ENCODE results near the gene KRT5.

Gene KRT5

DNA sequence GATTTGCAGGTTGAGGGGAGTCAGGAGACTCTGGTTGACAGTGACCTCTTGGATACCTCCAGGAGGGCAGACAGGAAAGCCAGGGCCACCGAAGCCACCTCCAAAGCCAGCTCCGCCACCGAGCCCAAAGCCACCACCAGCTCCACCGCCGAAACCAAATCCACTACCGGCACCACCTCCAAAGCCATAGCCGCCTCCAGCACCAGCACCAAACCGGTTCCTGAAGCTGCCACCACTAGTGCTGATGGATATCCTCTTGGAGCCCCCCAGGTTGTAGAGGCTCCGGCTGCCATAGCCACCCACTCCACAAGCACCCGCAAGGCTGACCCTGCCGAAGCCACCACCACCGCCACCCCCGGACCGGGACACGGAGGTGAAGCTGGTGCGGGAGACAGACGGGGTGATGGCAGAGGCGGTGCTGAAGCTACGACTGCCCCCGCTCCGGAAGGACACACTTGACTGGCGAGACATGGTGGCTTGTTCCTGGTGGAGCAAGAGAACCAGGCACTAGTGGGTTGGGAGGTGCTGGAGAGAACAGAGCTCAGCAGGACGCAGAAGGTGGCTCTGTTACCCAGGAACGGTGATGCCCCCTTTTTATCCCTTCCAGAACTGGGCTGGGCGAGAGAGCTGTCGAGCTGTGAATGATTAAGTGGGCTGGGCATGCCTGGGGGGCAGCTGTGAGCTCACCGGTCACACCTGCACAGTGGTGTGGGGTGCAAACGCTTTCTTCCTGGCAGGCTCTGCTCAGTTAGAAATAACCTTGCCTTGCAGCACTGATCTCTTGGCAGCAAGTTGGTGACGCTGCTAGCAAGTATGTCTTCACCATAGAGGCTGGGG, at the start of gene KRT5:
Gene KRT5 (minus strand): TSS at position 569 of the 837 bp plus-strand sequence. CDS start 98 bp downstream, at position 471.
- DNase-seq (ENCODE audit: low read depth): no peak

DNA sequence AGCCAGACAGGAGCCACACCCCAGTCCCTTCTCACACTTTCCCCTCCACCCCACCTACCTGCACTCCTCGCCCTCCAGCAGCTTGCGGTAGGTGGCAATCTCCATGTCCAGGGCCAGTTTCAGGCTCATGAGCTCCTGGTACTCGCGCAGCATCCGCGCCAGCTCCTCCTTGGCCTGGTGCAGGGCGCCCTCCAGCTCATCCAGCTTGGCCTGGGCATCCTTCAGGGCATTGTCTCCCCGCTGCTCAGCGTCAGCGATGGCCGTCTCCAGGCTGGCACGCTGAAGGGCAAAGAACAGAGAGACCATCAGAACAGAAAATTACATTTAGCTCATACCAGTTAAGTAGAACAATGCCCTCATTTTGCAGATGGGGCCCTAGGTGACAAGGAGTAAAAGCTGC, 47.9 kb upstream of the KRT5 start:
- DNase-seq (ENCODE audit: low read depth): no peak

DNA sequence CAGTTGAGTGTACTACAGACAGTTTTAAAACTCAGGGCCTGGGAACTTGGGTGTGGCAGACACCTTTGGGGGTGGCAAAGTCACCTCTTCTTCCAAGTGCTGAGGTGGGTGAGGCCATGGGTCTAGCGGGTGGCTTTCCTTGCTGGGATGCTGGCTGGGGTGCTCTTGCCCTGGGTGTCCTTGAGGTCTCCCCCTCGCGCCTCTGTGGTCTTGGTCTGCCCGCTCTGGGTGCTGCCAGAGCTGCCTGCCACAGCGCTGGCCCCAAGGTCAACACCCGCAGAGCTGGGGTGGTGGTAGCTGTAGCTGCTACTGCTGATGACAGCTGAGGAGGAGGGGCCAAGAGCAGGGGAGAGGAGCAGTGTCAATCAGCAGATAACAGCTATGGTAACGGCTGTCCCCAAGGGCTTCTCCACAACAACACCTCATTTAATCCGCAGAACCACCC, 46.7 kb upstream of the KRT5 start:
- DNase-seq (ENCODE audit: low read depth): no peak

DNA sequence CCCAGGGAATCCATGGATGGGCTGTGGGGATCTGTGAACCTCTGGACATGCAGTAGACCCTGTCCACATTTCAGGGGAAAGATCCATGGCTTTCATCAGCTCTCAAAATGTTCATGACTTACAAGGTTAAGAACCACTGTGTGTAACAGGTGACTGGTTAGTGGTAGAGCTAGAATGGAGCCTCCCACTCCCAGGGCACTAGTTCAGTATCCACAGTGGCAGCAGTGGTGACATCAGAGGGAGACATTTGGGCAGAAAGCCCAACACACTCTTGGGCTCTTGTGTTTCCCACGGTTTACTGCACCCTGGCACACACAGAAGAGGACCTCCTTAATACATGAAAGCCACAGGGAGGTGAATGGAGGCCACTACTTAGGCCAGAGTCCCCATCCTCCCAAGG, 44.4 kb upstream of the KRT5 start:
- no peak for DNase-seq (ENCODE audit: low read depth)

DNA sequence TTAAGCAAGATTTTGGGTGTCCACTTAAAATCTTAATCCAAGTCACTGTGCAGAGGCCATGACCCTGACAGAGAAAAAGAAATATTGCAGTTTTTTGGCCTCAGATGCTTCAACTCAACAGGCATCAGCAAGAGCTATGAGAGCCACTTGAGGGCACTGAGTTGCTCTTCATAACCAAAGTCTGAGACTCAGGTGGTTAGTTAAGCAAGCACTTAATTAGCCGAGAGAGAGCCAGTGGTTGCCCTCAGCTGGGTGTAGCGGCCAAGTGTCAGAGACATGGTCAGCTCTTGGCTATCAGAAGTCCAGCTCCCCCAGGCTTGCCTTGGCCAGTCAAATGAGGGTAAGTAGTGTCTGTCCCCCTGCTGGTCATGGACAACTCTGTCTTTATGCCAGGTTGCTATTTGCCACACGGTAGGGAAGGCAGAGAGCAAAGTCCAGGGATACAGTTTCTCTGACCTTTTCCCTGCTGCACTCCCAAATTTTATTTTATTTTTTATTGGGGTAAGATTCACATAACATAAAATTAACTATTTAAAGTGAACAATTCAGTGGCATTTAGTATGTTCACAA, 41.8 kb upstream of the KRT5 start:
- peak; percentile 1 for DNase-seq (ENCODE audit: low read depth)

DNA sequence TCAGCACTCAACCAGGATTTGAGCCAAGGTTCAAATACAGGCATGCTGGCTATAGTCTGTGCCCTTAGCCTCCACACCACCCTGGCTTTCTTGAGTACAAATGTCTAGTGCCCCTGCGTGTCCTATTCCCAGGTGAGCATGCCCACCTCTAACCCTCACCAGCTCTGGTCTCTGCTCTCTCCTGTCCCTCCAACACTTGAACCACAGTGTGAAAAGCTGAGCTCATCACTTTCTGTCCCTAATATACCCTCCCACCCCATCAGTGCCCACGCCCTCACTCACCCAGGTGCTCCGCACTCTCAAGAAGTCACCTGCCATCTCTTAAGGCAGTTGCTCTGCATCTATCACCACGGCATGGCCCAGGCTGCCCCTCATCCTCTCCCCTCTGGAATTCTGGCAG, 39.8 kb upstream of the KRT5 start:
- DNase-seq (ENCODE audit: low read depth): no peak

DNA sequence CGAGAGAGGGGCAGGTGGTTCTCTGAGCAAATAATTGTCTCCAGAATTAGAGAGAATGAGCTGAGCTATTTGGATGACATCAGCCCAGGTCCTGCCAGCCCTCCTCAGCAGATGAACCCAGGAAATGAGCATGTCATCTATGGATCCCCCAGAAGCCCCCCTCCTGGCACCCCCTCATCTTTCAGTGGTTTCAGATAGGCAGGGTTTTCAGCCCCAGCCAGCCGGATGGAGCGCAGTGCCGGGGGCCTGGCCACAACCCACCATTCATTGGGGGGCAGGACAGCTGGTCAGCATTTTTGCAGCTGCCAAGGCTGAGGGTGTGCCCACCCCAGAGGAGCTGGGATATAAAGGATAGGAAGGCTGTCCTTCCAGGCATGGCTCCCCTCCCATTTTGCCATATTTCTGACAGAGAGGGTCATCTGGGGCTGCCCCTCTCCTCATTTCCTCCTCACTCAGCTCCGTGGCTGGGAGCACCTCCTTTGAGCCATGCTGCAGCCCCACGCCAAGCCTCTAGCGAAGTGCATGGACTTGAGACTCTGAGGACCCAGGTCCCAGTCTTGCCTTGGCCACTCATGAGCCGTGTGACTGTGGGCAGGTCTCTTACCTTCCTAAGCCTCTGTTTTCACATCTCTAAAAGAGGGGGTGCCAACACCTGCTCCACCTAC, 38.7 kb upstream of the KRT5 start:
- no peak for DNase-seq (ENCODE audit: low read depth)

DNA sequence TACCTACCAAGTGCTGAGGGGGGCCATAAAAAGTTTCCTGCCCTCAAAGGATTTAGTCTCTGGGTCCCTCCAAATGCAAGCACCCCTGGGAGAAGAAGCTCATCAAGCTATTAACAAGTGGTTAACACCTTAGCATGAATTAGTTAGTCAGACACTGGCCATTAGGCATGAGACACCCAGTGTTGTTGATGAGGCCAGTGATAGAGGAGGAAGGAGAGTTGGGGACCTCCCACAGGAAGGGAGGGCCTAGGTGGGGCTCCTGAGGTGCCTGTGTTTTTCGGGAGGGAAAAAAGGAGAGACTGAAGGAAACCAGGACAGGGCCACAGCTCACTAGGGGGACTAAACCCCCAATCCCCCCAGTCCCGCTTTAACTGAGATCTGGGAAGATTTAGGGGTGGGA, 37.3 kb upstream of the KRT5 start:
- no peak for DNase-seq (ENCODE audit: low read depth)

DNA sequence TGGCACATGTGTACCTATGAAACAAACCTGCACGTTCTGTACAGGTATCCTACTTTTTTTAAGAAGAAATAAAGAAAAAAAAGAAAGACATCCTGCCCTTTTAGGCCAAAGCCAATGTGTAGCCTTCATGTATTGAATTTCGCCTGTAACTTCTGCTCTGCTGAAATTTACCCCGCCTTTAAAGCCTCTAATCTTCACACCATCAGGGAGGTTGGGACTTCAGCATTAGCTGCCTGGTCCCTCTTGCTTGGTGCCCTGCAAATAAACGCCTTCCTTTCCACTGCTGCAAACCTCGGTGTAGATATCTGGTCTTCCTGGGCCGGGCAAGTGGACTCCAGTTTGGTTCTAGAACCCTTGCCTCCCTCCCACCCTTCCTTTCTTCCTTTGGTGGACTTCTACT, 35.4 kb upstream of the KRT5 start:
- no peak for DNase-seq (ENCODE audit: low read depth)

DNA sequence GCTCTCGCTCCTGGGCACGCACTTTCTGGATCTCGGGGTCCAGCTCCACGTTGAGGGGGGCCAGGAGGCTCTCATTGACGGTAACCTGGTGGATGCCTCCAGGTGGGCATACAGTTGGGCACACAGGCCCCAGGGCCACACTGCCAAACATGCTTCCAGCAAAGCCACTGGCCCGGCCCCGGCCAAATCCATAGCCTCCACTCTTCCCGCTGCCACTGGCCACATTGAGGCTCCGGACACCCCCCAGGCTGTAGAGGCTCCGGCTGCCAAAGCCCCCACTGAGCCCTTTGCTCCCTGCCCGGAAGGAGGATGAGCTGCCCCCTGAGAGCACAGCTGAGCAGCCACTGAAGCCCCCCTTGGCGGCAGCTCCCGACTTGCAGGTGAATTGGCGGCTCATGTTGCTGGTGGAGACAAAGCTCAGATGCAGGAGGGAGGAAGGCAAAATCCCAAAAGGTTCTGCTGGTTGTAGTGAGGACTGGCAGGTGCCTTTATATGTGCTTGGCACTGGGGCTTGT, 32.5 kb upstream of the KRT5 start, which contains the start of gene KRT71:
Gene KRT71 (minus strand): TSS at position 465 of the 515 bp plus-strand sequence. CDS start 68 bp downstream, at position 397.
- no peak for DNase-seq (ENCODE audit: low read depth)

DNA sequence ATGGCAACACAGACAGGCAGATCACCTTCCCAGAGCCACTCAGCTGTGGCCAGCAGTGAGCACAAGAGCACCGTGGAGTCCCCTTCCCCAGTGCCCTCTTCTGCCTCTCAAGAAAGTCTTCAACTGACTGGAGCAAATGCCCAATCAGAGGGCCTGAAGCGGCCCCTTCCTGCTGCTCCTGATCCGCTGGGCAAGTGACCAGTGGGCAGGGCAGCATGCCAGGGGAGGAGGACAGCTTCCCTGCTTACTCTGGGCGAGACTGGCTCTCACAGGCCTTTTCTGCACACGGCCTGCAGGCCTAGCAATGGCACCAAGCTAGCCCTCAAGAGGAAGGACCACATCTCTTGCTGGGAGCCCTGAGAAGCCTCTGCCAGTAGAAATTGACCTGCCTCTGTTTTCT, 31.9 kb upstream of the KRT5 start:
- no peak for DNase-seq (ENCODE audit: low read depth)

DNA sequence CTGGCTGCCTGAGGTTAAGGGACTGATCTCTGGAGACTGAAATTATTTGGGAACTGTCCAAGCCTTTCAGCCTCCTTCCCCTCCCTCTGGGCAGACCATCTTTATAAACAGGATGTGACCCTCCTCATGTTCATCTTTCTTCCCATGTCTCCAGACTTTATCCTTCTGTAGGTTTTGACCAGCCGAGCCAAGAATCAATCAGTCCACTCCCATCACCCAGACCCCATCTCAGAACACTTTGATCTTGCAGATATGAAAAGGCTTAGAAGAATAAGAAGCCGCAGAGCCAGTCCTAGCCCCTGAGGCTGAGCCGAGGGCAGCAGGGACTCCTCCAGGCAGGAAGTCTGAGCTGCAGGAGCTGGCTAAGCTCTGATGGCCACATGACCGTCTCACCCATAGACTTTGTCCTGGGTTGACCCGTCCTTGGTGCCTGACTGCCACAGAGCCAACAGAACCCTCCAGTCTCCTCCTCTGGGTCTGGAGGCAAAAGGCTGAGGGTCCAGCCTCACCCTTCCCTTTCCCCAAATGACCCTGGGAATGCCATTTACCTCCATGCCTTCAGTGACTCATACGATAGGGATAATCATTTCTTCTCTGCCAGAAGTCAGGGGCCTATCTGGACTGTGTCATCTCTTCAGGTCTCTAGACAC, 31.1 kb upstream of the KRT5 start:
- DNase-seq (ENCODE audit: low read depth): no peak

DNA sequence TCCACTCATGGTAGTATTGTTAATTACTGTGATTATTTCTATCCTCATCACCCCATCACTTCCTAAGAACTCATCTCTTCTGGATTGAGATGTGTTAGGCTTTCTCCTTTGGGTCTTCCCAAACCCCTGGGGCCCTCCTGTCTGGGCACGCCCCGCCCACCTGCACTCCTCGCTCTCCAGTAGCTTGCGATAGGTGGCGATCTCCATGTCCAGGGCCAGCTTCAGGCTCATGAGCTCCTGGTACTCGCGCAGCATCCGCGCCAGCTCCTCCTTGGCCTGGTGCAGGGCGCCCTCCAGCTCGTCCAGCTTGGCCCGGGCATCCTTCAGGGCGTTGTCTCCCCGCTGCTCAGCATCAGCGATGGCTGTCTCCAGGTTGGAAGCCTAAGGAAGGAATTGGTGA, 25.9 kb upstream of the KRT5 start:
- no peak for DNase-seq (ENCODE audit: low read depth)

DNA sequence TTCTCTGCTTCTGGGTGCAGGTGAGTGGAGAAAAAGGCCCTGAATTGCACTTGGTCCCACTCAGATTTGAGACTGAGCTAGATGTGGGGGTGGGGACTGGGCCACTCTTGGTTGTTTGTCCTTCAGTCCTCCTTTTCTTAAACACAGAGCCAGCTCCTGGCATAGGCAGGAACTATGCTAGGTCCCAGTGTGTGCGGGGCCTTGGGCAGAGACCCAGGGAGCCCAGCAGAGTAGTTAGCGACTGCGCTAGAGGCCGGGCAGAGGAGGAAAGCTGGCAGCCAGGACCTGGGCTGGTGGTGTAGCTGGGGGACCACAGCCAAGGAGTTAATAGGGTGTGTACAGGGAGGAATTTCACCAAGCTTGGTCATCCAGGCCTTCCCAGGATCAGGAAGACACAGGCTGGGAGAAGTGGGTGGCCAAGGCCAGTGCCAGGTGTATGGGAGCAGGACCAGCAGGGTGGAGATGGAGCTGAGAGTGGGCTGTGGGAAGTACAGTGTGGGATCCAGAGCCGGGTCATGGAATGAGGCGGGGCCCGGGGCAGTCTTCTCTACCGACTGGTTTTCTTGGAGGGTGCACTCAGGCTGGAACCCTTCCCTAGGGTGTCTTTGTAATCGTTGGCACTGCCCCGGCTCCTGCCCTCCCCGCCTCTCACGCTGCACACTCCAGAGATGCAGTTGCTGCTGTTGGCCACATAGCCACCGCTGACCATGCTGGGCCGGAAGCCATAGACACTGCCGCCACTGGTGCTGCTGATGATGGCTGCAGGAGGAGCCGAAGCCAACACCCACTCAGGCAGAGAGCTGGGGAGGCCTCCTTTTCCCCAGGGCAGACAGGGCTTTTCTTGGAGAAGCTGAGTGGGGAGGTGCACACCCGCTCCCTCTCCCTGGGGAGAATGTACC, 24.0 kb upstream of the KRT5 start:
- no peak for DNase-seq (ENCODE audit: low read depth)

DNA sequence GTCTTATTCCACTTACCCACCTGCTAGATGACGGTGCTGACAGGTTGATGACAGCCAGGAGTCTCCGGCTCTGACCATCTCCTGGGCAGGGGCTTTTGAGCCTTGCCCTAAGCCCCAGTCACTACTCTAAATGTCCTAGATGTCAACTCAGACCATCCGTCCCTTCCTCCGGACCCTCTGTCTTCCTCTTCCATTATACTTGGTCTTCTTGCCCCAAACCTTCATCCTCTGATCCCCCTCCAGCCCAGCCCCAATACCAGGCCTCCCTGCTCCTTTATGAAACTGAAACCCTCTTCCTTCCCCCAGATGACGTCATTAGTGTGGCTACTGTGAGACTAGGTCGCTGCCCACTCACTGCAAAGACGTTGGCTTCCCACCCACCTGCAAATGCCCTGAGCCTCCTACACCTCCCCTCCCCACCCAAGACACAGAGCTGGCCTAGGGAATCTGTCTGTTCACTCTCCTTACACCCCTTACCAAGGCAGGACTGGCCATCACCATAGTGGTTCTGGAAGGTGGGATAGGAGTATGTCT, 22.7 kb upstream of the KRT5 start:
- DNase-seq (ENCODE audit: low read depth): no peak

DNA sequence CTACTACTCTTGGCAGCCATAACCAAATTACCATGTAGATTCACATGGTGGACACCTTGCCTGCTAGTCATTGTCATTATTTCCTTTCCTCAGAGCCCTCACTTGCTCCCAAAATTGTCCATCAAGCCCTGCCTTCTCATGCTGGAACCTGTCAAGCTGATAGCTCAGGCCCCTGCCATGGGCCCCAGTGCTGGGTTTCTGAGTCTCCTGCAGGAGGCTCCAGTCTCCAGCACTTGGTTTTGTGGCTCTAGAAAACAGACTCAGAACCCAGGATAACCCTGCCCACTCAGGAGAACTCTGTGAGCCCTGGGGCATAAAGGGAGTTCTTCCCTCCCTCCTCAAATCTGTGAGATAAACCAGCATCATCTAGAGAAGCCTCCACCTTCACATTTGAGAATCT, 22.0 kb upstream of the KRT5 start:
- no peak for DNase-seq (ENCODE audit: low read depth)

DNA sequence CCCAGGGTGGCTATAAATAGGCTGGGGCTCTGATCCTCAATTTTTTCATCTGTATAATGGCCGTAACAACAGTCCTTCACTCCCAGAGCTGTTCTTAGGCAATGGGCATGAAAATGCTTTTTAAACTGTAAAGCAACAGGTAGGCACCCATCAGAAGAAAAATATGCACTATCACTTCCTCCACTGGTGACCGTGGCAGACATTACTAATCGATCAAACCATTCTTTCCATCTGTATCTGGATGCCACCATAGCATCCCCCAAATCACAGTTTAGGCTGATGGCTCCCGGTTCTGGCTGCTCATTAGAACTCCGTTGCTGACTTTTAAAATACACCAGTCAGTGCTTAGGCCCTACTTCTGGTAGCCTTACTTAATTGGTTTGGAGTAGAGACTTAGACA, 21.5 kb upstream of the KRT5 start:
- DNase-seq (ENCODE audit: low read depth): no peak

DNA sequence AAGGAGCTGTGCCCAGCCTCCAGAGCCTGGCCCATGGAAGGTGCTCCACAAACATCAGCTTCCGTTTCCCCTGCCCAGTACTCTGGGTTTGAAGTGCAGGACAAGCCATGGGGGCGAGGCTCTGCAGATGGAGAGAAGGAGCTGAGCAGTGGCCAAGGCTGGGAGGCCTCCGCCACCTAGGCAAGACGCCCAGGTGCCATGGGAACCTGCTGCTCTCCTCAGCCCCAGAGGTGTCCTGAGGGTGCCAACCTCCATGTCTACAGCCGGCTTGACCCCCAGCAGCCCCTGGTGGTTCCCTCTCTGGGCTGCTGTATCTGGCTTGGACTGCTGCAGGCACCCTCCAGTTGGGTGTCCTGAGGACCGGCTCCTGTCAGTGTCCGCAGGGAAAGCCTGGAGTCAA, 20.3 kb upstream of the KRT5 start:
- no peak for DNase-seq (ENCODE audit: low read depth)

DNA sequence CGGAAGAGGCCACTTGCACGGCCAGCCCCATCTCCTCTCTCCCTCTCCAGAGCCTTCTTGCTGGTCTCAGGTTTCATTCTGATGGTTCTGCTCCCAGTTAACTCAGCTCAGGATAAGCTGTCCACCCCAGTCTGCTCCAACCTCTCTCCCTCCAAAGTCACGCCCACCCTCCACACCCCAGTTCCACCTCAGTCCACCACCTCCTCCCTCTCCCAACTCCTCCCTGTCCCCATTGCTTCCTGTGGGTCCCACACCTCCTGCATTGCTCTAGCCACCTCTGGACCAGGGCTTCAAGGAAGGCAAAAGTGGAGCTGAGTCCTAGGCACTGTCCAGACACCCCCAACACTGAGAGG, 19.6 kb upstream of the KRT5 start:
- no peak for DNase-seq (ENCODE audit: low read depth)

DNA sequence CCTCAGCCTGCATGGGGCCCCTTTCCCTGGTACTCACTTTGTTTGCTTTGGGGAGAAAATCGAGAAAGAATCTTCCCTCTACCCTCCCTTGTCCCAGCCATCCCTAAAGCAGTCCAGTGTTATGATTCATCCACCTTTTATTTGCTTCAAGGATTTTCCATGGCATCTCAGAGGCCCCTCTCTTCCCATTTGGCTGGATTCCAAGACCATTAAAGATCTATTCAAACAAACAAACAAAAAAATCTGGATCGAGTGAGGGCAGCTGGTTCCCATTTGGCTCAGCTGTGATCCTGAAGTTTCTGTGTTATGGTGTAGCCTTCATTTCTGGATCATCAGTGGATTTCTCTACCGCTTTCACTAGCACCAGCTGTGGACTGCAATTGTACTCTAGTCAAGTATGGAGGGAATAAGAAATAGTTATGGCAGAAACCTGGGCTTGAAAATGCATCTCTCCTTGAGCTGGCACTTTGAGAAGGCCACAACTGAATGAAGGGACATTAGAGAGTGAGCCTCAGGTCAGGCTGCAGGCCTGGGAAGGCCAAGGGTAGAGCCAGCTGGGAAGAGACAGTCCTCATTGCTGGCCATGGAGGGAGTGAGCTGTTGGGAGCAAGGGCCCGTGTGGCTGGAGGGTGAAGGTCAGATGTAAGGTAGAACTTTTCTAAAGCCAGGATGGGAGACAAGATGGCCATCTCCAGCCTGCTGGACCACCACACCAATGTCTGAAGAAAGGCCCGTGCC, 19.1 kb upstream of the KRT5 start:
- DNase-seq (ENCODE audit: low read depth): no peak

DNA sequence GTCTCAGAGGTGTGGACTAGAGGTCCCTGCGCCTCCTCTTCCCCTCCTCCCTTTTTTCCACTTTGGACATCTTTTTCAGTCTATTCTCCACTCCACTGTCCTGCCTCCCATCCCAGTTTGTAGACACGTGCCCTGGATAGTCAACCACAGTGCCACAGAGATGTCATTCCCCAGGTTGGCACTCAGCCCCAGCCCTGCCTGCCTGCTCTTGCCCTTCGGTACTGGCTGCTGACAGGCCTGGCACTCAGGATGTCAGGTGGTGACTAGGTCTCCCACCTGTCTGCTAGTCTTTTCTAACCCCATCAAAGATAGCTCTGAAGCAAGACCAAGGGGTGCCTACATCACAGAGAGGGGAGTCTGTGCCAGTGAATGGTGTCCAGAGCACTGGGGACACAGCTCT, 16.9 kb upstream of the KRT5 start:
- no peak for DNase-seq (ENCODE audit: low read depth)
